ENCODE measurements around the gene RXRA. TPM values are rescaled to one million over a fixed set of nuclear protein-coding genes. Genes with fewer than 3 reads are reported as not detected.

Gene RXRA
- total and polyA plus RNA-seq, 2 of the 13 experiments (the other 11 are each of a cell fraction or from before 2014, with no cell fraction given) = 18.9 to 29.2 TPM

GRCh38 chr9:134429007-134429406 lies 102.8 kb downstream of the RXRA start (continued):
- TF ChIP-seq DRAP1 (CRISPR knock-in tag; IDR thresholded peaks at IDR 0.05) (no peak), ZNF580 (CRISPR knock-in tag; IDR thresholded peaks at IDR 0.05; ENCODE audit: borderline replicate concordance, low read depth) (no peak), ZNF18 (CRISPR knock-in tag; IDR thresholded peaks at IDR 0.05; ENCODE audit: insufficient replicate concordance) (no peak)

- Histone ChIP-seq H3K27me3 (ENCODE audit: control insufficient read depth in 1 of 2, insufficient read depth in 2 of 2, low read length in 2 of 2) (no peaks in the 10 kb centered on the region), H3K27ac (ENCODE audit: extremely low read length, insufficient read depth, low read length) (no peak overlapping the region), H3K9me3 (ENCODE audit: low read length) (no peaks in the 10 kb centered on the region), H3K4me2 (ENCODE audit: low read depth, low read length) (no peak overlapping the region), H4K20me1 (ENCODE audit: insufficient read depth, low read length) (no peaks in the 10 kb centered on the region), H3K36me3 (replicated peaks in 1 of 2; ENCODE audit: control insufficient read depth in 1 of 2, insufficient read depth in 2 of 2, low read length in 2 of 2) (peaks cover 0 to 7% of the 10 kb centered on the region in 2 experiments; a peak in 2 of 5 replicates), H3K4me1 (ENCODE audit: insufficient read depth, low read length) (peaks cover 21% of the 10 kb centered on the region), H3K9ac (ENCODE audit: insufficient read depth, low read depth, low read length) (no peak overlapping the region), H2AFZ (ENCODE audit: low read length) (no peak overlapping the region), H3K4me3 (replicated peaks in 1 of 3; ENCODE audit: insufficient read depth in 1 of 3, low read depth in 2 of 3, low read length in 3 of 3) (no peak overlapping the region), H3K79me2 (ENCODE audit: insufficient read depth, low read length) (no peaks in the 10 kb centered on the region)
- FAIRE-seq = no peak
- in situ Hi-C loops (cut with HindIII; ENCODE audit: extremely low pct_ligation_motif_present, low pct_unique_long_range_greater_than_20kb) (no loop called here), intact Hi-C loops (cut with micrococcal nuclease; ENCODE audit: unreplicated experiment) (no loop called here)
- no peak for ATAC-seq
- POLR2A ChIA-PET = interaction anchor here (0.8 kb wide), 1 partner anchor 101 kb away, joined by 3 read pairs; no protein-coding TSS in a partner anchor
- WGBS (ENCODE audit: low lambda C conversion rate) = 96% methylated on average over 13 of the region's 21 CpGs
- CTCF ChIA-PET (ENCODE audit: low intra/inter-chr PET ratio, low total read pairs) = no interaction called here
- DNase-seq (ENCODE audit: low spot score) = no peak
- no TSS peak for BruUV-seq (replicated peaks)
- TF ChIP-seq MBNL3 (CRISPR knock-in tag; conservative IDR thresholded peaks at IDR 0.05) (no peak), ZNF687 (CRISPR knock-in tag; IDR thresholded peaks at IDR 0.05) (no peak), ZNF605 (CRISPR knock-in tag; IDR thresholded peaks at IDR 0.05) (no peak), ZNF224 (CRISPR knock-in tag; IDR thresholded peaks at IDR 0.05) (no peak), HDAC1 (CRISPR knock-in tag; IDR thresholded peaks at IDR 0.05) (no peak), TSC22D2 (CRISPR knock-in tag; IDR thresholded peaks at IDR 0.05; ENCODE audit: borderline replicate concordance) (no peak), FOXJ3 (CRISPR knock-in tag; IDR thresholded peaks at IDR 0.05; ENCODE audit: borderline replicate concordance) (no peak), FUBP1 (CRISPR knock-in tag; IDR thresholded peaks at IDR 0.05; ENCODE audit: borderline replicate concordance) (no peak)
Measured at GRCh38 chr9:134429481-134429880, 103.2 kb downstream of the RXRA start.
